ENCODE measurements around the gene KRT13.

DNA sequence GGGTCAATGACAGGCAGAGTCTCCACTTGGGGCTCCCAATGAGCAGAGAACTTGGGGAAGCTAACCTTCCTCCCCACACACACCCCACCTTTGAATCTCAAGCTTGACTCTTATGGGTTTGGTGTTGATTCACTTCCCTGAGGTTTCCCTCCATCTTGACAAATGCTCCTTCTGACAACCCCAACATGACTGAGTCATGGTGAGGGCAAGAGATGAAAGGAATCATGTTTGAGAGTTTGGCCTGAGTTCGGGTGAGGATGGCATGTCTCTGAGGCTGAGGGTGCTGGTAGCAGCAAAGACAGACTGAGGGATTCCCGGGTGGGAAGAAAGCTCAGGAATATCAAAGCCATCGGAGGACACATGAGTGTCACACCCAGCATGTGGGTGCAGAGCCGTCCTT is 47.8 kb upstream of the KRT13 start:
- TF ChIP-seq, protein P1, sequence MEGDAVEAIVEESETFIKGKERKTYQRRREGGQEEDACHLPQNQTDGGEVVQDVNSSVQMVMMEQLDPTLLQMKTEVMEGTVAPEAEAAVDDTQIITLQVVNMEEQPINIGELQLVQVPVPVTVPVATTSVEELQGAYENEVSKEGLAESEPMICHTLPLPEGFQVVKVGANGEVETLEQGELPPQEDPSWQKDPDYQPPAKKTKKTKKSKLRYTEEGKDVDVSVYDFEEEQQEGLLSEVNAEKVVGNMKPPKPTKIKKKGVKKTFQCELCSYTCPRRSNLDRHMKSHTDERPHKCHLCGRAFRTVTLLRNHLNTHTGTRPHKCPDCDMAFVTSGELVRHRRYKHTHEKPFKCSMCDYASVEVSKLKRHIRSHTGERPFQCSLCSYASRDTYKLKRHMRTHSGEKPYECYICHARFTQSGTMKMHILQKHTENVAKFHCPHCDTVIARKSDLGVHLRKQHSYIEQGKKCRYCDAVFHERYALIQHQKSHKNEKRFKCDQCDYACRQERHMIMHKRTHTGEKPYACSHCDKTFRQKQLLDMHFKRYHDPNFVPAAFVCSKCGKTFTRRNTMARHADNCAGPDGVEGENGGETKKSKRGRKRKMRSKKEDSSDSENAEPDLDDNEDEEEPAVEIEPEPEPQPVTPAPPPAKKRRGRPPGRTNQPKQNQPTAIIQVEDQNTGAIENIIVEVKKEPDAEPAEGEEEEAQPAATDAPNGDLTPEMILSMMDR (IDR thresholded peaks at IDR 0.05; ENCODE audit: poor library complexity, severe bottlenecking) = no peak
- TF ChIP-seq MXI1 (conservative IDR thresholded peaks at IDR 0.05; ENCODE audit: poor library complexity, severe bottlenecking) = no peak
- TF ChIP-seq, protein P2, sequence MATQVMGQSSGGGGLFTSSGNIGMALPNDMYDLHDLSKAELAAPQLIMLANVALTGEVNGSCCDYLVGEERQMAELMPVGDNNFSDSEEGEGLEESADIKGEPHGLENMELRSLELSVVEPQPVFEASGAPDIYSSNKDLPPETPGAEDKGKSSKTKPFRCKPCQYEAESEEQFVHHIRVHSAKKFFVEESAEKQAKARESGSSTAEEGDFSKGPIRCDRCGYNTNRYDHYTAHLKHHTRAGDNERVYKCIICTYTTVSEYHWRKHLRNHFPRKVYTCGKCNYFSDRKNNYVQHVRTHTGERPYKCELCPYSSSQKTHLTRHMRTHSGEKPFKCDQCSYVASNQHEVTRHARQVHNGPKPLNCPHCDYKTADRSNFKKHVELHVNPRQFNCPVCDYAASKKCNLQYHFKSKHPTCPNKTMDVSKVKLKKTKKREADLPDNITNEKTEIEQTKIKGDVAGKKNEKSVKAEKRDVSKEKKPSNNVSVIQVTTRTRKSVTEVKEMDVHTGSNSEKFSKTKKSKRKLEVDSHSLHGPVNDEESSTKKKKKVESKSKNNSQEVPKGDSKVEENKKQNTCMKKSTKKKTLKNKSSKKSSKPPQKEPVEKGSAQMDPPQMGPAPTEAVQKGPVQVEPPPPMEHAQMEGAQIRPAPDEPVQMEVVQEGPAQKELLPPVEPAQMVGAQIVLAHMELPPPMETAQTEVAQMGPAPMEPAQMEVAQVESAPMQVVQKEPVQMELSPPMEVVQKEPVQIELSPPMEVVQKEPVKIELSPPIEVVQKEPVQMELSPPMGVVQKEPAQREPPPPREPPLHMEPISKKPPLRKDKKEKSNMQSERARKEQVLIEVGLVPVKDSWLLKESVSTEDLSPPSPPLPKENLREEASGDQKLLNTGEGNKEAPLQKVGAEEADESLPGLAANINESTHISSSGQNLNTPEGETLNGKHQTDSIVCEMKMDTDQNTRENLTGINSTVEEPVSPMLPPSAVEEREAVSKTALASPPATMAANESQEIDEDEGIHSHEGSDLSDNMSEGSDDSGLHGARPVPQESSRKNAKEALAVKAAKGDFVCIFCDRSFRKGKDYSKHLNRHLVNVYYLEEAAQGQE (IDR thresholded peaks at IDR 0.05; ENCODE audit: borderline replicate concordance) = no peak
- TF ChIP-seq POLR2AphosphoS5 (IDR thresholded peaks at IDR 0.05) = no peak
- TF ChIP-seq EZH2 (IDR thresholded peaks at IDR 0.05; ENCODE audit: borderline replicate concordance, insufficient read depth, low read length, poor library complexity, severe bottlenecking) = no peak
- TF ChIP-seq SMC3 (conservative IDR thresholded peaks at IDR 0.05; ENCODE audit: poor library complexity) = no peak
- no peak for TF ChIP-seq EP300 (conservative IDR thresholded peaks at IDR 0.05; ENCODE audit: poor library complexity, severe bottlenecking)
- no peak for TF ChIP-seq RAD21 (conservative IDR thresholded peaks at IDR 0.05)

Data from neural cell (in vitro differentiated cells).